ENCODE measurements around the gene INTS3. TPM values are rescaled to one million over a fixed set of nuclear protein-coding genes. Genes with fewer than 3 reads are reported as not detected.

INTS3 gene
- total and polyA plus RNA-seq, 2 donors (not counting 1 experiment from before 2014, with no cell fraction given) = 31.4 to 37.3 TPM

DNA sequence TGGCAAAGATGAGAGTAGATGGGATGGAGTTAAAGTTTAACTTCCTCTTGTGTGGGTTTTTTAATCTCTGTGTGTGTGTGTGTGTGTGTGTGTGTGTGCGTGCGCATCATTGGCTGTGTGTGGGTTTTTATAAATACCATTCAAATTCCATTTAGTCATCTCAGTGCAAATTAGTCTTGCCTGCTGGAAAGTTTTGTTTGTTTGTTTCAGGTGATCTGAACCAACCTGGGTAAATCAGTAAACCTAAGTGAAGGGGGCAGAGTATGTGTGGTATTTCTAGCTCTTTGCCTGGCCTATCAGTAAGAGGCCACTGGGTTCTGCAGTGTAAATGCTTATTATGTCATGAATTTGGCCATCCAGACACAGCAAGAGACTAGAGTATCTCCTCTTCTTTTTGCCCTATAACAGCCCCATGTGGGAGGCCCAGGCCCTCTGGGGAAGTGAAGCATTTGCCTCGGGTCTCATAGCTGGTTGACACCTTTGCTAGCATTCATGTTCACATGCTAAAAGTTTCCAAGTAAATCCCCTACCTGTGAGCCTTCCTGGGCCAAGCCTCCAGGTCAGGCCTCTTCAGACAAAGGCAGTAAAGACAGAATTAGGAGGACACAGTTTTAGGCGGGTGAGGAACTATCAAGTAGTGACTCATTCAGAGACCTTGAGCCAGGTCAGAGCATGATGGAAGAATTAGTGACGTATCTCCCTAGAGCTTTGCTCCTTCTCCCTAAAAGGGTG is 14.7 kb downstream of the INTS3 start:
- Histone ChIP-seq H3K4me2 (ENCODE audit: extremely low read depth, insufficient read depth, low read length) (no peak overlapping the region), H3K79me2 (ENCODE audit: control insufficient read depth, insufficient read depth, low read length) (no peaks in the 10 kb centered on the region), H2AFZ (ENCODE audit: low read length) (no peak overlapping the region), H3K4me3 (replicated peaks in 1 of 4; ENCODE audit: control extremely low read depth in 1 of 4, insufficient read depth in 1 of 4, low read depth in 3 of 4, low read length in 4 of 4) (no peak overlapping the region), H3K4me1 (ENCODE audit: control insufficient read depth, extremely low read depth, insufficient read depth, low read length) (no peaks in the 10 kb centered on the region), H3K9me3 (ENCODE audit: control insufficient read depth, insufficient read depth, low read depth, low read length) (no peaks in the 10 kb centered on the region), H3K27ac (ENCODE audit: insufficient read depth, low read length) (no peak overlapping the region), H3K27me3 (ENCODE audit: control insufficient read depth, insufficient read depth, low read length) (no peaks in the 10 kb centered on the region), H3K36me3 (ENCODE audit: control insufficient read depth, insufficient read depth, low read length) (peaks cover 5% of the 10 kb centered on the region), H4K20me1 (ENCODE audit: control insufficient read depth, extremely low read depth, insufficient read depth, low read length) (no peaks in the 10 kb centered on the region), H3K9ac (ENCODE audit: insufficient read depth, low read length) (no peak overlapping the region)
- peak; percentile 8 to 90 for DNase-seq (ENCODE audit: low read depth in 2 of 2)
- TF ChIP-seq EZH2 (IDR thresholded peaks at IDR 0.05; ENCODE audit: low read length, missing control alignments) = no peak
- TF ChIP-seq, protein P1, sequence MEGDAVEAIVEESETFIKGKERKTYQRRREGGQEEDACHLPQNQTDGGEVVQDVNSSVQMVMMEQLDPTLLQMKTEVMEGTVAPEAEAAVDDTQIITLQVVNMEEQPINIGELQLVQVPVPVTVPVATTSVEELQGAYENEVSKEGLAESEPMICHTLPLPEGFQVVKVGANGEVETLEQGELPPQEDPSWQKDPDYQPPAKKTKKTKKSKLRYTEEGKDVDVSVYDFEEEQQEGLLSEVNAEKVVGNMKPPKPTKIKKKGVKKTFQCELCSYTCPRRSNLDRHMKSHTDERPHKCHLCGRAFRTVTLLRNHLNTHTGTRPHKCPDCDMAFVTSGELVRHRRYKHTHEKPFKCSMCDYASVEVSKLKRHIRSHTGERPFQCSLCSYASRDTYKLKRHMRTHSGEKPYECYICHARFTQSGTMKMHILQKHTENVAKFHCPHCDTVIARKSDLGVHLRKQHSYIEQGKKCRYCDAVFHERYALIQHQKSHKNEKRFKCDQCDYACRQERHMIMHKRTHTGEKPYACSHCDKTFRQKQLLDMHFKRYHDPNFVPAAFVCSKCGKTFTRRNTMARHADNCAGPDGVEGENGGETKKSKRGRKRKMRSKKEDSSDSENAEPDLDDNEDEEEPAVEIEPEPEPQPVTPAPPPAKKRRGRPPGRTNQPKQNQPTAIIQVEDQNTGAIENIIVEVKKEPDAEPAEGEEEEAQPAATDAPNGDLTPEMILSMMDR (conservative IDR thresholded peaks at IDR 0.05 in 1 of 2, IDR thresholded peaks at IDR 0.05 in 1 of 2; ENCODE audit: low read depth in 1 of 2, low read length in 2 of 2) = no peak

- H3K4me1 ChIP-seq (ENCODE audit: control insufficient read depth, extremely low read depth, insufficient read depth, low read length) = no peaks in the 10 kb centered on the region
- H3K36me3 ChIP-seq (ENCODE audit: control insufficient read depth, insufficient read depth, low read length) = peaks cover 2% of the 10 kb centered on the region
- no peaks in the 10 kb centered on the region for H3K79me2 ChIP-seq (ENCODE audit: control insufficient read depth, insufficient read depth, low read length)
- H2AFZ ChIP-seq (ENCODE audit: low read length) = no peak overlapping the region
- DNase-seq (ENCODE audit: low read depth in 2 of 2) = no peak
- H4K20me1 ChIP-seq (ENCODE audit: control insufficient read depth, extremely low read depth, insufficient read depth, low read length) = no peaks in the 10 kb centered on the region
- no peak overlapping the region for H3K4me3 ChIP-seq (replicated peaks in 1 of 4; ENCODE audit: control extremely low read depth in 1 of 4, insufficient read depth in 1 of 4, low read depth in 3 of 4, low read length in 4 of 4)
- no peak for TF ChIP-seq EZH2 (IDR thresholded peaks at IDR 0.05; ENCODE audit: low read length, missing control alignments)
- TF ChIP-seq, protein P1 (conservative IDR thresholded peaks at IDR 0.05 in 1 of 2, IDR thresholded peaks at IDR 0.05 in 1 of 2; ENCODE audit: low read depth in 1 of 2, low read length in 2 of 2) = no peak
- no peak overlapping the region for H3K27ac ChIP-seq (ENCODE audit: insufficient read depth, low read length)
- no peaks in the 10 kb centered on the region for H3K9me3 ChIP-seq (ENCODE audit: control insufficient read depth, insufficient read depth, low read depth, low read length)
- no peaks in the 10 kb centered on the region for H3K27me3 ChIP-seq (ENCODE audit: control insufficient read depth, insufficient read depth, low read length)
- no peak overlapping the region for H3K9ac ChIP-seq (ENCODE audit: insufficient read depth, low read length)
- no peak overlapping the region for H3K4me2 ChIP-seq (ENCODE audit: extremely low read depth, insufficient read depth, low read length)
Measured at GRCh38 chr1:153745417-153745816, 17.6 kb downstream of the INTS3 start.

- Histone ChIP-seq H3K9me3 (ENCODE audit: control insufficient read depth, insufficient read depth, low read depth, low read length) (no peaks in the 10 kb centered on the region), H3K36me3 (ENCODE audit: control insufficient read depth, insufficient read depth, low read length) (peaks cover 4% of the 10 kb centered on the region), H3K4me3 (replicated peaks in 1 of 4; ENCODE audit: control extremely low read depth in 1 of 4, insufficient read depth in 1 of 4, low read depth in 3 of 4, low read length in 4 of 4) (no peak overlapping the region)
Measured at GRCh38 chr1:153746174-153746573, 18.3 kb downstream of the INTS3 start.

More at GRCh38 chr1:153746174-153746573, 18.3 kb downstream of the INTS3 start:
- no peaks in the 10 kb centered on the region for H3K27me3 ChIP-seq (ENCODE audit: control insufficient read depth, insufficient read depth, low read length)
- H3K79me2 ChIP-seq (ENCODE audit: control insufficient read depth, insufficient read depth, low read length) = no peaks in the 10 kb centered on the region
- no peaks in the 10 kb centered on the region for H3K4me1 ChIP-seq (ENCODE audit: control insufficient read depth, extremely low read depth, insufficient read depth, low read length)
- no peak for TF ChIP-seq EZH2 (IDR thresholded peaks at IDR 0.05; ENCODE audit: low read length, missing control alignments)
- TF ChIP-seq, protein P1 (conservative IDR thresholded peaks at IDR 0.05 in 1 of 2, IDR thresholded peaks at IDR 0.05 in 1 of 2; ENCODE audit: low read depth in 1 of 2, low read length in 2 of 2) = no peak
- DNase-seq (ENCODE audit: low read depth in 2 of 2) = no peak
- no peaks in the 10 kb centered on the region for H4K20me1 ChIP-seq (ENCODE audit: control insufficient read depth, extremely low read depth, insufficient read depth, low read length)
- no peak overlapping the region for H3K27ac ChIP-seq (ENCODE audit: insufficient read depth, low read length)
- no peak overlapping the region for H3K9ac ChIP-seq (ENCODE audit: insufficient read depth, low read length)
- no peak overlapping the region for H2AFZ ChIP-seq (ENCODE audit: low read length)
- no peak overlapping the region for H3K4me2 ChIP-seq (ENCODE audit: extremely low read depth, insufficient read depth, low read length)
